ENCODE data around the gene ECE2.

ECE2 gene

DNA sequence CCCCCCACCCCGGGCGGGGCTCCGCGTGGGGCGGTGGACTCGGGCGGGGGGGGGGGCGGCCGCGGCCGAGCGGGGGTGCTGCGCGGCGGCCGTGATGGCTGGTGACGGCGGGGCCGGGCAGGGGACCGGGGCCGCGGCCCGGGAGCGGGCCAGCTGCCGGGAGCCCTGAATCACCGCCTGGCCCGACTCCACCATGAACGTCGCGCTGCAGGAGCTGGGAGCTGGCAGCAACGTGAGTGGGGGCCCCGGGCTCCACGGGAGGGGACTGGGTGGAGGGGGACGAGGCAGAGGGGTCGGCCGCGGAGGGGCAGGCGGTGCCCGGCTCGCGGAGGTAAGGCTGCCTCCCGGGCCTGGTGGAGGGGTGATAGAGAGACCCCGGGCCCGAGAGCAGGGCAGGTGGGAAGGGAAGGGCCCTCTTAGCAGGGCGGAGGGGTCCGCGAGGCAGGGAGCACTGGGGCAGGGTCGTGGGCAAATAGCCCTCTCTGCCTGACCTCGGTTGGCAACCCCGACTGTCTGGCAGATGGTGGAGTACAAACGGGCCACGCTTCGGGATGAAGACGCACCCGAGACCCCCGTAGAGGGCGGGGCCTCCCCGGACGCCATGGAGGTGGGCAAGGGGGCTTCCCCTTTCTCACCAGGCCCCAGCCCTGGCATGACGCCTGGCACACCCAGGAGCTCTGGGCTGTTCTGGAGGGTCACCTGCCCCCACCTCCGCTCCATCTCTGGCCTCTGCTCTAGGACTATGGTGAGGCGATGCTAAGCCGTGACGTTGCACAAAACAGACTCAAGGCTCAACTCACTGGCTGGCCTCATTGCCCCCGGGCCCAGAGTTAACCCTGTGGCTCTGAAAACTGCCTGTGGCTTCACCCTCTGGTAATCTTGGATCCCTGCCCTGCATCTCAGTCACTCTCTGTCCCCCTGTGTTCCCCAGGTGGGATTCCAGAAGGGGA is at the start of gene ECE2:
TSS of gene ECE2 (plus strand) at position 62 of the 950 bp plus-strand sequence. CDS start at position 194, 132 bp downstream.
- no peak within 1 kb of the TSS for H3K27ac ChIP-seq
- no peak within 1 kb of the TSS for H3K4me2 ChIP-seq (ENCODE audit: low read length)
- H3K4me1 ChIP-seq, result peaks cover 3% of the 10 kb centered on the region
- no peaks in the 10 kb centered on the region for H3K9me3 ChIP-seq (ENCODE audit: control insufficient read depth, low read length)
- no peaks in the 10 kb centered on the region for H3K36me3 ChIP-seq (ENCODE audit: control insufficient read depth, insufficient read depth, low read length)
- TF ChIP-seq, protein P1, sequence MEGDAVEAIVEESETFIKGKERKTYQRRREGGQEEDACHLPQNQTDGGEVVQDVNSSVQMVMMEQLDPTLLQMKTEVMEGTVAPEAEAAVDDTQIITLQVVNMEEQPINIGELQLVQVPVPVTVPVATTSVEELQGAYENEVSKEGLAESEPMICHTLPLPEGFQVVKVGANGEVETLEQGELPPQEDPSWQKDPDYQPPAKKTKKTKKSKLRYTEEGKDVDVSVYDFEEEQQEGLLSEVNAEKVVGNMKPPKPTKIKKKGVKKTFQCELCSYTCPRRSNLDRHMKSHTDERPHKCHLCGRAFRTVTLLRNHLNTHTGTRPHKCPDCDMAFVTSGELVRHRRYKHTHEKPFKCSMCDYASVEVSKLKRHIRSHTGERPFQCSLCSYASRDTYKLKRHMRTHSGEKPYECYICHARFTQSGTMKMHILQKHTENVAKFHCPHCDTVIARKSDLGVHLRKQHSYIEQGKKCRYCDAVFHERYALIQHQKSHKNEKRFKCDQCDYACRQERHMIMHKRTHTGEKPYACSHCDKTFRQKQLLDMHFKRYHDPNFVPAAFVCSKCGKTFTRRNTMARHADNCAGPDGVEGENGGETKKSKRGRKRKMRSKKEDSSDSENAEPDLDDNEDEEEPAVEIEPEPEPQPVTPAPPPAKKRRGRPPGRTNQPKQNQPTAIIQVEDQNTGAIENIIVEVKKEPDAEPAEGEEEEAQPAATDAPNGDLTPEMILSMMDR (IDR thresholded peaks at IDR 0.05), result no peak
- H3K4me3 ChIP-seq (ENCODE audit: low read depth, low read length), result no peak within 1 kb of the TSS
- H2AFZ ChIP-seq, result peak within 1 kb of the TSS; percentile 83
- no peak within 1 kb of the TSS for H3K9ac ChIP-seq
- no peaks in the 10 kb centered on the region for H3K27me3 ChIP-seq (ENCODE audit: control insufficient read depth, insufficient read depth, low read length)
- no peaks in the 10 kb centered on the region for H3K79me2 ChIP-seq

DNA sequence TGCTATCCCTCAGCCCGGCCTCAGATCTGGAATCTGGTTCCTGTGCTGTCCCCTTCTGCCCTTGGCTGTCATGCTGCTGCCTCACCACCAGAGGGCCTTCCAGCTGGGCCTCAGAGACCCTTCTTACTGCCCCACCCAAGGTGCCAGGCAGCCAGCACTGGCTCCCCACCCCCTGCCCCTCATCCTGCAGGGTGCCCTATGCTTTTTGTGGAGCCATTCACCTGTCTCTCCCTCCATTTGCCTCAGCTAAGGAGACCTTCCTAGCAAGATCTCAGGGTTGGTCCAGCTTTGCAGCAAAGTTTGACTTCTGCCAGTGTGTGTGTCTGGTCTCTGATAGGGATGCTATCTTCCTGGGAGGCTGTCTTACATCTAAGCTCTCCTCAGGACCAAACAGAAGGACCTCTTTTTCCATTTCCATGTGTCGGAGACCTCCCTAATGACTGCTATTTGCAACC is 48.3 kb upstream of the ECE2 start:
- TF ChIP-seq, protein P1 (IDR thresholded peaks at IDR 0.05), result peak; percentile 84
- Histone ChIP-seq H3K9me3 (ENCODE audit: control insufficient read depth, low read length) (no peaks in the 10 kb centered on the region), H3K27me3 (ENCODE audit: control insufficient read depth, insufficient read depth, low read length) (no peaks in the 10 kb centered on the region), H2AFZ (no peak overlapping the region), H3K4me2 (ENCODE audit: low read length) (no peak overlapping the region), H3K79me2 (no peaks in the 10 kb centered on the region), H3K4me1 (no peaks in the 10 kb centered on the region), H3K9ac (no peak overlapping the region), H3K27ac (no peak overlapping the region), H3K4me3 (ENCODE audit: low read depth, low read length) (no peak overlapping the region), H3K36me3 (ENCODE audit: control insufficient read depth, insufficient read depth, low read length) (no peaks in the 10 kb centered on the region)

DNA sequence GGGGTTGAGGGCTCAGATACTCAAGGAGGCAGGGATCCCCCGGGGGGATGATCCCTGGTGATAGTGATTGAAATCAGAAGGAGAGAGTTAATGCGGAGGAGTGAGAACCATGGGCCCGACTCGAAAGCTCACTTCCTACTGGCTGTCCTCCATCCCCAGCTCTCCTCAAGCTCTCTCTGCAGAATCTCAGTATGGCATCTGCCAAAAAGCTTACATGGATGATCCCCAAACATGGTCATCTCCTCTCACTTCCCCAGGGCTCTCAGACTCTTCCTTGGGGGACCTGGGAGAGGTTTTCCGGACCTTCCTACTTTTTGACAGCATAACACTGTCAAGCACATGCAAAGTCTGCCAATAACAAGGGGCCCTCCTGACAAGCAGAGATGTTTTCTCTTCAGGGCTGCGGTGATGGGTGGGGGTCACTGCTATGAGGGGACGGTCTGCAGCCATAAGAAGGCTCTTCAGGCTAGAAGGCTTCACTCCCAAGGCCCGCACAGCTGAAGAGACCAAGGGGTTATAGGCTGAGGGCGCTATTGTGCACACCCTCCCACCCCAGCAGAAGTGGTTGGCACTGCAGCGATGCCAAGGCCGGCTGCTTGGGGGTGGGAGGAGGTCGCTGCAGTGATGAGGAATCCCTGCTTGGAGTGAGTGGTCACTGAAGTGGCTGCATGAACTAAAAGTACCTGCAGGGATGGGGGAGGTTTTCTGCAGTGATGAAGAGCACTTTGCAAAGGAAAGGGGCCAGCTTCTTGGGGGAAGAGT is 47.3 kb upstream of the ECE2 start:
- Histone ChIP-seq H3K9ac (no peak overlapping the region), H3K27me3 (ENCODE audit: control insufficient read depth, insufficient read depth, low read length) (no peaks in the 10 kb centered on the region), H3K4me1 (no peaks in the 10 kb centered on the region), H3K9me3 (ENCODE audit: control insufficient read depth, low read length) (no peaks in the 10 kb centered on the region), H3K4me3 (ENCODE audit: low read depth, low read length) (no peak overlapping the region), H3K27ac (no peak overlapping the region), H2AFZ (no peak overlapping the region), H3K36me3 (ENCODE audit: control insufficient read depth, insufficient read depth, low read length) (no peaks in the 10 kb centered on the region), H3K79me2 (no peaks in the 10 kb centered on the region), H3K4me2 (ENCODE audit: low read length) (no peak overlapping the region)
- TF ChIP-seq, protein P1 (IDR thresholded peaks at IDR 0.05), result no peak

DNA sequence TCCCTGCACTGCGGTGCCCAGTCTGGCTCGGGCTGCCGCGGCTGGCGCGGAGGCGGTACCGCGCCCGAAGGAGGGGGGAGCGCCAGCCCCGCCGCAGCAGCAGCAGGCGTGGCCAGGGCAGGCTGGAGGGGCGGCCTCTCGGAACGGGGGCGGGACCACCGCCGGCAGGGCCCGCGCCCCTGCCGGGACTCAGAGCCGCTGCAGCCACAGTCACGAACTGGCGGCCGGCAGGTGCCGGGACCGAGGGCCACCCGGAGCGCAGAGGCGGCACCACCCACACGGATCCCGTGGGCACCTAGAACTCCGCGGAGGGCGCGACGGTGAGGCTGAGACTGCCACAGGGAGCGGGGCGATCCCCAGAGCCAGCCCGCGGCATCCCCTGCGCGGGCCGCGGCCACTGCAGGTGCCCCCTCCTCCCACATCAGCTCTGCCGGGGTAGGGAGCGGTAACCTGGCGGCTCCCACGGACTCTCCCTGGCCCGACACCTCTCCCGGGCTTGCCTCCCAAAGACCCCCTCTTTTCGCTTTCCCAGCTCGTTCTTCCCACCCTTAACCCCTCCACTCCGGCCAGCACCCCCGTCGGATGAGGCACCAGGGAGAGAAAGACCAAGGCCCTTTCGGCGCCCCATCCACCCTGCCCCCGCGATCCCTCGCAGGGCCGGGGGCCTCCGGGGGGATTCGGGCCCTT is 46.3 kb upstream of the ECE2 start, which contains the start of gene VWA5B2:
TSS of gene VWA5B2 (plus strand) at position 192 of the 687 bp plus-strand sequence. CDS start 944 bp downstream, outside the sequence.
- peak within 1 kb of the TSS; percentile 6 for H3K27ac ChIP-seq
- H3K9me3 ChIP-seq (ENCODE audit: control insufficient read depth, low read length), result no peaks in the 10 kb centered on the region
- peak within 1 kb of the TSS; percentile 83 for H3K4me2 ChIP-seq (ENCODE audit: low read length)
- peaks cover 5% of the 10 kb centered on the region for H3K4me1 ChIP-seq
- no peaks in the 10 kb centered on the region for H3K36me3 ChIP-seq (ENCODE audit: control insufficient read depth, insufficient read depth, low read length)
- H3K9ac ChIP-seq, result no peak within 1 kb of the TSS
- no peaks in the 10 kb centered on the region for H3K79me2 ChIP-seq
- TF ChIP-seq, protein P1 (IDR thresholded peaks at IDR 0.05), result peak; percentile 45
- H3K27me3 ChIP-seq (ENCODE audit: control insufficient read depth, insufficient read depth, low read length), result no peaks in the 10 kb centered on the region
- H3K4me3 ChIP-seq (ENCODE audit: low read depth, low read length), result peak within 1 kb of the TSS; percentile 63
- H2AFZ ChIP-seq, result peak within 1 kb of the TSS; percentile 75
